ENCODE data around the gene NUP62.

Gene NUP62

DNA sequence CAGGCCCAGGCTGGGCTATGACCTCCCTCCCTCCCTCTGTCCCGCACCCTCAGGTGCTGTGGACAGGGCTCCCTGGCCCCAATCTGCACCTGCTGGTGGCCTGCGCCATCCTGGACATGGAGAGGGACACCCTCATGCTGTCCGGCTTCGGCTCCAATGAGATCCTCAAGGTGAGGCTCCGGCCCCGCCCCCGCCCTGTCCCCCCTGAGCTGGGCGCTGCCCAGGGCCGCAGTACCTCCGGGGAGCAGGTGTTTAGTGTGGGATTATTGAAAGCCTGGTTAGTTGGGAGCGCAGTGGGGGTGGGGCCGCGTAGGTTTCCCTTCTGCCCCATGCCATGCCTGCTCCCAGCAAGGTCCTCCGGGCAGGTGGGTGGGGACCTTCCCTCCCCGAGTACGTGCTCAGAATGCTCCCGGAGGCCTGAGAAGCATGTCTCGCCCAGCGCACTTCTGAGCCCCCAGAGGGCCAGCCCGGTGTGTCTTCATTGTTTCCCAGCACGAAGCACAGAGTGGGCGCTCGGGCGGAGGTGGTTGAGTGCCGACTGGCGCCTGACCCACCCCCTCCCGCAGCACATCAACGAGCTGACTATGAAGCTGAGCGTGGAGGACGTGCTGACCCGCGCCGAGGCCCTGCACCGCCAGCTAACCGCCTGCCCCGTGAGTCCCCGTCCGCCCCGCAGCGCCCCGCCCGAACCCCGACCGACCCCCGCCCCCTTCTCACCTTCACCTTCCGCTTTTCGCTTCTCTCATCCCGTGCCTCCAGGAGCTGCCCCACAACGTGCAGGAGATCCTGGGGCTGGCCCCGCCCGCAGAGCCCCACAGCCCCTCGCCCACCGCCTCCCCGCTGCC is 41.4 kb downstream of the NUP62 start:
- peaks cover 6% of the 10 kb centered on the region for H3K4me1 ChIP-seq (ENCODE audit: control insufficient read depth, insufficient read depth, low read length)
- H3K9me3 ChIP-seq (ENCODE audit: control insufficient read depth in 2 of 2, low read length in 2 of 2) = peaks cover 0 to 2% of the 10 kb centered on the region in 2 donors
- H3K27ac ChIP-seq (ENCODE audit: low read length) = no peak overlapping the region
- H3K9ac ChIP-seq (ENCODE audit: low read length in 2 of 2) = no peak overlapping the region
- no peak overlapping the region for H3K4me3 ChIP-seq (ENCODE audit: low read length in 2 of 2)
- H3K27me3 ChIP-seq (ENCODE audit: control insufficient read depth in 1 of 2, insufficient read depth in 2 of 2, low read length in 2 of 2) = peaks cover 10 to 16% of the 10 kb centered on the region in 2 donors
- peaks cover 21 to 28% of the 10 kb centered on the region in 2 donors for H3K36me3 ChIP-seq (ENCODE audit: control insufficient read depth in 2 of 2, insufficient read depth in 2 of 2, low read length in 2 of 2)

DNA sequence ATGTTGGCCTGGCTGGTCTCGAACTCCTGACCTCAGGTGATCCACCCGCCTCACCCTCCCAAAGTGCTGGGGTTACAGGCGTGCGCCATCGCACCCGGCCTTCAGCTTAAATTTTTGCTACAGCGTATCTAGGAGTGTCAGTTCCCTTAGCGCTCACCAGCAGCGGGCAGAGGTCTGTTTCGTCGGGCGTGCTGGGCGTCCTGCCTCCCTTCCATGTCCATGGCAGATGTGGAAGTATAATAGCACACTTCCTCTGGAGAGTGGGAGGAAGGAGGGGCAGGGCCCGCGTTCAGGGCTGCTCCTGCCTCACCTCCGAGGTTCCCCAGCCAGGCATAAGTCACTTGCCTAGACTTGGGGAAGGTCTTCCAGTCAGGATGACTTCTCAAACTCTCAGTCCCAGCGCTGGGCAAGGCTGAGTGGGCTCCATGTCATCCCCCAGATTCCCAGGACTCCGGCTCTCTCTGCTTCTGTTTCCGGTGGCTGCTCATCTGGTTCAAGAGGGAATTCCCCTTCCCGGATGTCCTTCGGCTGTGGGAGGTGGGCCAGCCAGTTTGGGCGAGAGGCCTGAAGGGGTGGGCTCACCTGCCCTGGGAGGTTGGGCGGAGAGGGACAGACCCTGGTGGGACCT is 42.2 kb downstream of the NUP62 start:
- H3K27ac ChIP-seq (ENCODE audit: low read length) = no peak overlapping the region
- H3K36me3 ChIP-seq (ENCODE audit: control insufficient read depth in 2 of 2, insufficient read depth in 2 of 2, low read length in 2 of 2) = peaks cover 28 to 35% of the 10 kb centered on the region in 2 donors
- peaks cover 10 to 13% of the 10 kb centered on the region in 2 donors for H3K27me3 ChIP-seq (ENCODE audit: control insufficient read depth in 1 of 2, insufficient read depth in 2 of 2, low read length in 2 of 2)
- peaks cover 0 to 3% of the 10 kb centered on the region in 2 donors for H3K9me3 ChIP-seq (ENCODE audit: control insufficient read depth in 2 of 2, low read length in 2 of 2)
- no peak overlapping the region for H3K4me3 ChIP-seq (ENCODE audit: low read length in 2 of 2)
- H3K4me1 ChIP-seq (ENCODE audit: control insufficient read depth, insufficient read depth, low read length) = peaks cover 6% of the 10 kb centered on the region
- no peak overlapping the region for H3K9ac ChIP-seq (ENCODE audit: low read length in 2 of 2)

DNA sequence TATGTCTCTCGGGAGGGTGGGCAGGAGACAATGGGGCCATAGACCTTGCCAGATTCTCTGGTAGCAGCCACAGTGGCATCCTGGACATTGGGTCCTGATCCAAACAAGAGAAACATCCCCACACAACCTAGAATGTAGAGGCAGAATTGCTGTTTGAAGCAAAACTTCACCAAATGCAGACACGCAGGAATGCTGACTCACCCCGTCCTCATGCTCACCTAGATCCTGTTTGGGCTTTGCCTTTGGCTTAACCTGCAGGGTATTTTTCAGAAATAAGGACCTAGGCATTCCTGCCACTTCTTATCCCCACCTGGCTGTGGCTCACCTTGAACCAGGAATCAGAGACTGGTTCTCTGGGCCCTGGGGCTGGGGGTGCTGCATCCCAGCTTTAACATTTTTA is 44.5 kb downstream of the NUP62 start:
- no peak overlapping the region for H3K9ac ChIP-seq (ENCODE audit: low read length in 2 of 2)
- peaks cover 0 to 3% of the 10 kb centered on the region in 2 donors for H3K9me3 ChIP-seq (ENCODE audit: control insufficient read depth in 2 of 2, low read length in 2 of 2)
- no peak overlapping the region for H3K4me3 ChIP-seq (ENCODE audit: low read length in 2 of 2)
- H3K36me3 ChIP-seq (ENCODE audit: control insufficient read depth in 2 of 2, insufficient read depth in 2 of 2, low read length in 2 of 2) = peaks cover 50 to 56% of the 10 kb centered on the region in 2 donors
- H3K27me3 ChIP-seq (ENCODE audit: control insufficient read depth in 1 of 2, insufficient read depth in 2 of 2, low read length in 2 of 2) = peaks cover 5 to 6% of the 10 kb centered on the region in 2 donors
- no peak overlapping the region for H3K27ac ChIP-seq (ENCODE audit: low read length)
- peaks cover 3% of the 10 kb centered on the region for H3K4me1 ChIP-seq (ENCODE audit: control insufficient read depth, insufficient read depth, low read length)

DNA sequence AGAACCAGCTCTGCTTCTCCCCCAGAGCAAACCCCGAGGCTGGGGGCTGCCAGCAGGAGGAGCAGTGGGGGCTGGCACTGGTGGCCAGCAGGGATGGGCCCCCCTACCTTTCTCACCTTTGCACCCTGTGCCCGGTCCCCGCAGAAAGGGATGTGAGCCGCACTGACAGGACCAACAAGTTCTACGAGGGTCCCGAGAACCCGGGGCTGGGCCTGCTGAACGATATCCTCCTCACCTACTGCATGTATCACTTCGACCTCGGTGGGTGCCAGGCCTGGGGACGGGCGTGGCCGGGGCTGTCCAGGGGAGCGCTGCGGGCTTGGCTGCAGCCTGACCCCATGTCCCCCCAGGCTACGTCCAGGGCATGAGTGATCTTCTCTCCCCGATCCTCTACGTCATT is 45.2 kb downstream of the NUP62 start:
- Histone ChIP-seq H3K4me3 (ENCODE audit: low read length in 2 of 2) (no peak overlapping the region), H3K27me3 (ENCODE audit: control insufficient read depth in 1 of 2, insufficient read depth in 2 of 2, low read length in 2 of 2) (no peaks in the 10 kb centered on the region), H3K9me3 (ENCODE audit: control insufficient read depth in 2 of 2, low read length in 2 of 2) (peaks cover 0 to 3% of the 10 kb centered on the region in 2 donors), H3K27ac (ENCODE audit: low read length) (no peak overlapping the region), H3K9ac (ENCODE audit: low read length in 2 of 2) (no peak overlapping the region), H3K4me1 (ENCODE audit: control insufficient read depth, insufficient read depth, low read length) (peaks cover 3% of the 10 kb centered on the region), H3K36me3 (ENCODE audit: control insufficient read depth in 2 of 2, insufficient read depth in 2 of 2, low read length in 2 of 2) (peaks cover 54 to 61% of the 10 kb centered on the region in 2 donors)

DNA sequence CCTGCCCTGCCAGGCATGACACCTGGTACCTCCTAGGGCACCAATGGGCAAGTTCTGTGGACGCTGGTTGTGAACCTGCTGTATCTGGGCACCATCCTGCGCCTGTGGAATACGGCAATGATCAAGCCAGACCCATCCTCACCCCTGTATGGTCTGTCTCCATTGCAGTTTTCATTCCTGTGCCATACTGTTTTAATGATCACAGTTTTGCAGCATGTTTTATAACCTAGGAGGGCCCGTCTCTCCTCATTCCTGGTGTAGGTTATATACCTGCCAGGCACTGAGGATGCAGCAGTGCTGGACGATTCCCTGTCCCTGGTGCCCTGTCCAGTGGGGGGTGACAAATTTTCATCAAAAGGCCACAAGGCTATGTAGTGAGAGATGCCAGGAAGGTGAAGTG is 46.2 kb downstream of the NUP62 start:
- Histone ChIP-seq H3K27me3 (ENCODE audit: control insufficient read depth in 1 of 2, insufficient read depth in 2 of 2, low read length in 2 of 2) (no peaks in the 10 kb centered on the region), H3K9me3 (ENCODE audit: control insufficient read depth in 2 of 2, low read length in 2 of 2) (peaks cover 0 to 3% of the 10 kb centered on the region in 2 donors), H3K36me3 (ENCODE audit: control insufficient read depth in 2 of 2, insufficient read depth in 2 of 2, low read length in 2 of 2) (peaks cover 56 to 60% of the 10 kb centered on the region in 2 donors), H3K9ac (ENCODE audit: low read length in 2 of 2) (no peak overlapping the region), H3K4me3 (ENCODE audit: low read length in 2 of 2) (no peak overlapping the region), H3K4me1 (ENCODE audit: control insufficient read depth, insufficient read depth, low read length) (peaks cover 11% of the 10 kb centered on the region), H3K27ac (ENCODE audit: low read length) (no peak overlapping the region)

DNA sequence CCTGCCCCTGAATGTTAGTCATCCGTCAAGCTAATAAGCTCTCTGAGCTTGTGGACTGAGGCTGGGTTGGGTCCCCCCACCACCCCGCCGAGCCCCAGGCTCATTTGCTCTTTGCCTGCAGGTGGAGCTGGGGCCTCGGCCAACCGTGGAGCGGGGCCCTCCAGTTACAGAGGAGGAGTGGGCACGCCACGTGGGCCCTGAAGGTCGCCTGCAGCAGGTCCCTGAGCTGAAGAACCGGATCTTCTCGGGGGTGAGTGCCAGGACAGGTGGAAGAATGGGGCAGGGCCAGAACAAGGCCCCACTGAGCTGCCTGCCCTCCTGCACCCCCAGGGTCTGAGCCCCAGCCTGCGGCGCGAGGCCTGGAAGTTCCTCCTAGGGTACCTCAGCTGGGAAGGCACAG is 46.7 kb downstream of the NUP62 start:
- H3K4me1 ChIP-seq (ENCODE audit: control insufficient read depth, insufficient read depth, low read length) = peaks cover 14% of the 10 kb centered on the region
- no peak overlapping the region for H3K9ac ChIP-seq (ENCODE audit: low read length in 2 of 2)
- H3K4me3 ChIP-seq (ENCODE audit: low read length in 2 of 2) = no peak overlapping the region
- no peak overlapping the region for H3K27ac ChIP-seq (ENCODE audit: low read length)
- H3K36me3 ChIP-seq (ENCODE audit: control insufficient read depth in 2 of 2, insufficient read depth in 2 of 2, low read length in 2 of 2) = peaks cover 56 to 60% of the 10 kb centered on the region in 2 donors
- H3K27me3 ChIP-seq (ENCODE audit: control insufficient read depth in 1 of 2, insufficient read depth in 2 of 2, low read length in 2 of 2) = no peaks in the 10 kb centered on the region
- peaks cover 0 to 3% of the 10 kb centered on the region in 2 donors for H3K9me3 ChIP-seq (ENCODE audit: control insufficient read depth in 2 of 2, low read length in 2 of 2)

DNA sequence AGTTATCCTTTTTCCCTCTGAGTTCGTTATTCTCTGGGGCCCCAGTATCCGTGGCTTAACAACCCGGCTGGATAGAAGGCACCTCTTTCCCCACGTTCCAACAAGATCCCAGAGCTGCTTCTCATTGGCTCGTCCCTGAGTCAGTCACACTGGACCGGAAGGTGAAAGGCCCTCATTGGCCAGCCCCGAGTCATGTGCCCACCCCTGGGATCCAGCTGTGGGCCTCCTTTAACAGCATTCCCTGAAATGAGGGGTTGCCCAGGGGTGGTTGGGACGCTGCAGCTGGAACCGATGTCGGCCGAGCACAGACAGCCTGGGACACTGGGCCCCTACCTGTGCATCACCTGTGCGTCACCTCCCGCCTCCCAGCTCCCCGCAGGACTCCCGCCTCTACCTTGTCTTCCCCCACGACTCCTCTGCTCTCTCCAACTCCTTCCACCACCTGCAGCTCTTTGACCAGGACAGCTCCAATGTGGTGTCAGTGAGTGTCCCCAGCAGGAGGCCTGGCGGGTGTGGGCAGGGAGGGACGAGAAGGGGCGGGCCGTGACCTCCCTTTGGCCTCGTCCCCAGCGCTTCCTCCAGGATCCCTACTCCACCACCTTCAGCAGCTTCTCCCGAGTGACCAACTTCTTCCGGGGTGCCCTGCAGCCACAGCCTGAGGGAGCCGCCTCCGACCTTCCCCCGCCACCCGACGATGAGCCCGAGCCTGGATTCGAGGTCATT is 47.5 kb downstream of the NUP62 start:
- Histone ChIP-seq H3K27me3 (ENCODE audit: control insufficient read depth in 1 of 2, insufficient read depth in 2 of 2, low read length in 2 of 2) (no peaks in the 10 kb centered on the region), H3K9ac (ENCODE audit: low read length in 2 of 2) (no peak overlapping the region), H3K9me3 (ENCODE audit: control insufficient read depth in 2 of 2, low read length in 2 of 2) (peaks cover 0 to 3% of the 10 kb centered on the region in 2 donors), H3K4me3 (ENCODE audit: low read length in 2 of 2) (no peak overlapping the region), H3K27ac (ENCODE audit: low read length) (no peak overlapping the region), H3K4me1 (ENCODE audit: control insufficient read depth, insufficient read depth, low read length) (peaks cover 14% of the 10 kb centered on the region), H3K36me3 (ENCODE audit: control insufficient read depth in 2 of 2, insufficient read depth in 2 of 2, low read length in 2 of 2) (peaks cover 56 to 60% of the 10 kb centered on the region in 2 donors)

DNA sequence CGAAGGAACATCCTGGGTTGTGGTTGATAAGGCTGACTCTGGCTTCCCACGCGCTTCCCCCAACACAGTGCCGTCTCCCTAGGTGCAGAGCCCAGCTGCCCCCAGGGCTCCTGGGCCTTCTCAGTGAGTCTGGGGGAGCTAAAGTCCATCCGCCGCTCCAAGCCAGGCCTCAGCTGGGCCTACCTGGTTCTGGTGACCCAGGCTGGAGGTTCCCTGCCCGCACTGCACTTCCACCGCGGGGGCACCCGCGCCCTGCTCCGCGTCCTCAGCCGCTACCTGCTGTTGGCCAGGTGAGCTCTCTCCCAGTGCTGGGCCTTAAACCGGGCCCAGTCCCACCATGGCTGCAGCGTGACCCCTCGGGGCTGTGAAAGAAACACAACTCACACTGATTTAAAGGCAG is 48.1 kb downstream of the NUP62 start:
- Histone ChIP-seq H3K9me3 (ENCODE audit: control insufficient read depth in 2 of 2, low read length in 2 of 2) (peaks cover 0 to 3% of the 10 kb centered on the region in 2 donors), H3K4me3 (ENCODE audit: low read length in 2 of 2) (no peak overlapping the region), H3K4me1 (ENCODE audit: control insufficient read depth, insufficient read depth, low read length) (peaks cover 16% of the 10 kb centered on the region), H3K36me3 (ENCODE audit: control insufficient read depth in 2 of 2, insufficient read depth in 2 of 2, low read length in 2 of 2) (peaks cover 56 to 57% of the 10 kb centered on the region in 2 donors), H3K27ac (ENCODE audit: low read length) (no peak overlapping the region), H3K27me3 (ENCODE audit: control insufficient read depth in 1 of 2, insufficient read depth in 2 of 2, low read length in 2 of 2) (no peaks in the 10 kb centered on the region), H3K9ac (ENCODE audit: low read length in 2 of 2) (no peak overlapping the region)

DNA sequence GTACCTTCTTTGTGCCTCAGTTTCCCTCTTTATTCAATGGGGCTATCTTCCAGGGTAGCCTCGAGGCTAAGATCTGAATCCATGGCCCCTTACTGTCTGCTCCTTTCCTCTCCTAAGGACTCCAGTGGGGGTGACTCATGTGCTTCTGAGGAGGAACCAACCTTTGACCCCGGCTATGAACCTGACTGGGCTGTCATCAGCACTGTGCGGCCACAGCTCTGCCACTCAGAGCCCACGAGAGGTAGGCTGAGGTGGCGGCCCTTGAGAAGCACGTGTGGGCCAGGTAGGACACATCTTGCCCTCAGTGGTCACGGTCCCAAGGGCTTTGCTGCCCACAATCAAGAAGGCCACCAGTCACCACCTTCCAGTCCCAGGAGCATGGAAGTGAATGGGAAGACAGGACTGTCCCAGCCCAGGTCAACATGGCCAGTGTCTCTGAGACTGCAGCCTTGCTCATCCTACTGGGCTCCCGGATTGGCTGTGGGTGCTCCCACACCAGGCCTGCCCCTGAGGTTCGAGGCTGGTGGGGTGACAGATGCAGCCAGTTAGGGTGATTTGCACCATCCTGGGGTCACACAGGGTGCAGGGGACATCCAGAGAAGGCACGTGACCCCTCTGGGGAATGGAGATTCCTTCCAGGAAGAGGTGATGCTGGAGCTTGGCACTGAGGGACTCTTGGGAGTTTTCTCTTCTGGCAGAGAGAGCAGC is 49.0 kb downstream of the NUP62 start:
- peaks cover 0 to 3% of the 10 kb centered on the region in 2 donors for H3K9me3 ChIP-seq (ENCODE audit: control insufficient read depth in 2 of 2, low read length in 2 of 2)
- H3K27ac ChIP-seq (ENCODE audit: low read length) = no peak overlapping the region
- H3K4me1 ChIP-seq (ENCODE audit: control insufficient read depth, insufficient read depth, low read length) = peaks cover 24% of the 10 kb centered on the region
- no peak overlapping the region for H3K9ac ChIP-seq (ENCODE audit: low read length in 2 of 2)
- no peaks in the 10 kb centered on the region for H3K27me3 ChIP-seq (ENCODE audit: control insufficient read depth in 1 of 2, insufficient read depth in 2 of 2, low read length in 2 of 2)
- H3K4me3 ChIP-seq (ENCODE audit: low read length in 2 of 2) = no peak overlapping the region
- peaks cover 56% of the 10 kb centered on the region in 2 donors for H3K36me3 ChIP-seq (ENCODE audit: control insufficient read depth in 2 of 2, insufficient read depth in 2 of 2, low read length in 2 of 2)

DNA sequence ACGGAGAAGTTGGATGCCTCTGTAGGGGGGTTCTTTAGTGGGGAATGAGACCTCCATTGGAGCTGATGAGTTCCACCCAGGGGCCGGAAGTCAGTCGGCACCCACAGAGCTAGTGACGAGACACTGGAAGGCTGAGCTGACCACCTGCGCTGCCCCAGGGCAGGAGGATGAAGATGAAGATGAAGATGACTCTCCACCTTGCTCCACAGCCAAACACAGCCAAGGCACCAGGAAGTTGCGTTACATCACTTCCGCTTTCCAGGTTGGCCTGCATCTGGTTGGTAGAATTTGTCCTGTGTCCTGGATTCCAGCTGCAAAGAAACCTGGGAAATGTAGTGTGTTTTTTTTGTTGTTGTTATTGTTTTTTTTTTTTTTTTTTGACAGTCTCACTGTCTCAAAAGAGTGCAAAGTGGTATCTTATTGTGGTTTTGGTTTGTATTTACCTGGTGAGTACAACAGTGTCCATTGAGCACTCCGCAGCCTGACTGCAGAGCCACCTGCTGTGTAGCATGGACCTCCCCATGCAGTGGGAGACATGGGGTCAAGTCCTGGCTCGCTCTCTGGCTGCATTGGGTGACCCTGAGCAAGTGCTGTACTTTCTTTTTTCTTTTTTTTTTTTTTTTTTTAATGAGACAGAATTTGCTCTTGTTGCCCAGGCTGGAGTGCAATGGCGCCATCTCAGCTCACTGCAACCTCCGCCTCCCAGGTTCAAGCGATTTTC is 49.9 kb downstream of the NUP62 start:
- Histone ChIP-seq H3K9me3 (ENCODE audit: control insufficient read depth in 2 of 2, low read length in 2 of 2) (peaks cover 0 to 3% of the 10 kb centered on the region in 2 donors), H3K4me3 (ENCODE audit: low read length in 2 of 2) (no peak overlapping the region), H3K4me1 (ENCODE audit: control insufficient read depth, insufficient read depth, low read length) (peaks cover 33% of the 10 kb centered on the region), H3K9ac (ENCODE audit: low read length in 2 of 2) (no peak overlapping the region), H3K36me3 (ENCODE audit: control insufficient read depth in 2 of 2, insufficient read depth in 2 of 2, low read length in 2 of 2) (peaks cover 49 to 52% of the 10 kb centered on the region in 2 donors), H3K27ac (ENCODE audit: low read length) (no peak overlapping the region), H3K27me3 (ENCODE audit: control insufficient read depth in 1 of 2, insufficient read depth in 2 of 2, low read length in 2 of 2) (no peaks in the 10 kb centered on the region)

Measured in stomach smooth muscle (tissue), 2 donors.